PC-9 (cell line): Measurements from ENCODE around the gene CACNA1A. TPM values are rescaled to one million over a fixed set of nuclear protein-coding genes. Genes with fewer than 3 reads are reported as not detected.
A peak's percentile ranks its signal among the peaks of the same experiment; 100 is the strongest.

Experiments used
- BruUV-seq: library from RNA; stranded (reverse); fragments of 400-500 nt; replicated peaks from 2 replicates; lab custom pipeline; 2021; lab: Mats Ljungman, UMichigan
- CTCF ChIA-PET: fragments of 300-600 bp; sonication (Branson Sonifier 250); formaldehyde crosslinking; loops from one replicate; lab custom pipeline; 2022; ENCODE audit warnings: antibody characterized with exemption; lab: Charles Lee
- POLR2A ChIA-PET: fragments of 300-600 bp; sonication (Branson Sonifier 250); formaldehyde crosslinking; loops from one replicate; lab custom pipeline; 2022; ENCODE audit warnings: antibody characterized with exemption; ENCODE audit not compliant: unreplicated experiment; lab: Charles Lee
- DNase-seq, 2 experiments: peaks; one replicate each; pipeline versions ENCODE4 v3.0.0 to v3.0.0-alpha.2; 2015 to 2022; ENCODE audit warnings: mixed read lengths in 1 of 2
- H2AFZ ChIP-seq: fragments of 200-600 bp; sonication (generic); 2 replicates; pipeline ENCODE4 v1.8.1; 2017; ENCODE audit warnings: antibody characterized with exemption
- H3F3A ChIP-seq: fragments of 200-600 bp; sonication (generic); 2 replicates; pipeline ENCODE4 v1.8.1; 2017; ENCODE audit warnings: antibody characterized with exemption, mild to moderate bottlenecking, low read depth; ENCODE audit not compliant: insufficient read depth
- H3K27ac ChIP-seq: fragments of 200-600 bp; sonication (generic); 2 replicates; pipeline ENCODE4 v1.6.1; 2016; ENCODE audit warnings: mixed run types
- H3K27me3 ChIP-seq: fragments of 200-600 bp; sonication (generic); 2 replicates; pipeline ENCODE4 v1.6.1; 2016; ENCODE audit warnings: low read depth, mixed run types; ENCODE audit not compliant: insufficient read depth
- H3K36me3 ChIP-seq: fragments of 200-600 bp; sonication (generic); 2 replicates; pipeline ENCODE4 v1.6.1; 2016; ENCODE audit warnings: low read depth, mixed run types
- H3K4me1 ChIP-seq: fragments of 200-600 bp; sonication (generic); replicated peaks from 2 replicates; pipeline ENCODE4 v1.6.1; 2016; ENCODE audit warnings: mixed run types; ENCODE audit not compliant: insufficient read depth
- H3K4me2 ChIP-seq: fragments of 200-600 bp; sonication (generic); 2 replicates; pipeline ENCODE4 v1.6.1; 2017; ENCODE audit warnings: mixed run types
- H3K4me3 ChIP-seq: fragments of 200-600 bp; sonication (generic); 2 replicates; pipeline ENCODE4 v1.6.1; 2016; ENCODE audit warnings: mixed run types
- H3K79me2 ChIP-seq: fragments of 200-600 bp; sonication (generic); 2 replicates; pipeline ENCODE4 v1.6.1; 2017; ENCODE audit warnings: low read depth, mixed run types
- H3K9me2 ChIP-seq: fragments of 200-600 bp; sonication (generic); 2 replicates; pipeline ENCODE4 v1.8.1; 2017; ENCODE audit warnings: mild to moderate bottlenecking; ENCODE audit not compliant: insufficient read depth
- H3K9me3 ChIP-seq: fragments of 200-600 bp; sonication (generic); 2 replicates; pipeline ENCODE4 v1.8.1; 2016; ENCODE audit warnings: low read depth; ENCODE audit not compliant: insufficient read depth
- H4K20me1 ChIP-seq: fragments of 200-600 bp; sonication (generic); 2 replicates; pipeline ENCODE4 v1.8.1; 2017; ENCODE audit not compliant: insufficient read depth
- CTCF ChIP-seq: fragments of 200-600 bp; sonication (generic); conservative IDR thresholded peaks from 2 replicates; pipeline ENCODE4 v1.6.1; 2017; ENCODE audit warnings: mixed run types, antibody characterized with exemption, mild to moderate bottlenecking, moderate library complexity
- EZH2 ChIP-seq: fragments of 200-600 bp; sonication (generic); IDR thresholded peaks from 2 replicates; pipeline ENCODE4 v1.8.0; 2017; ENCODE audit warnings: antibody characterized with exemption, low read depth
- intact Hi-C: fragments of 100-400 bp; cut with micrococcal nuclease; formaldehyde crosslinking; loops from one replicate; pipeline ENCODE4 v1.10.0; 2022; ENCODE audit not compliant: unreplicated experiment
- total RNA-seq: library from RNA; stranded (reverse); gene quantifications from 2 replicates; pipeline ENCODE4 v1.2.3, GENCODE V29; 2021

The CACNA1A gene
- total RNA-seq, 1 experiment from 2014 or later: 0.35 TPM

- no peaks in the 10 kb centered on the region for H3F3A ChIP-seq
- peak in 1 of 2 experiments; percentile 10 for DNase-seq
- no peak overlapping the region for H3K4me3 ChIP-seq
- TF ChIP-seq CTCF (no peak), EZH2 (0 out of 2 replicates have a peak, but pooled peaks have one; percentile 40)
- no peak overlapping the region for H2AFZ ChIP-seq
- no peak overlapping the region for H3K4me2 ChIP-seq
- no TSS peak for BruUV-seq
- no peaks in the 10 kb centered on the region for H3K4me1 ChIP-seq
- ChIA-PET CTCF (no interaction called here), POLR2A (no interaction called here)
- H3K27ac ChIP-seq: no peak overlapping the region
- H4K20me1 ChIP-seq: no peaks in the 10 kb centered on the region
- H3K9me2 ChIP-seq: no peaks in the 10 kb centered on the region
- intact Hi-C loops: no loop called here
- peaks cover 98% of the 10 kb centered on the region for H3K27me3 ChIP-seq
- no peaks in the 10 kb centered on the region for H3K79me2 ChIP-seq
- no peaks in the 10 kb centered on the region; the same call in 1 of the 2 replicates for H3K9me3 ChIP-seq
- no peaks in the 10 kb centered on the region for H3K36me3 ChIP-seq
These were observed 176.0 kb downstream of the CACNA1A start for GRCh38 chr19:13330285-13330684.

- Histone ChIP-seq H3K27me3 (peaks cover 98% of the 10 kb centered on the region), H3K9me2 (no peaks in the 10 kb centered on the region), H3K79me2 (no peaks in the 10 kb centered on the region), H3K4me3 (no peak overlapping the region), H3K27ac (no peak overlapping the region), H4K20me1 (no peaks in the 10 kb centered on the region), H3F3A (no peaks in the 10 kb centered on the region), H3K4me1 (no peaks in the 10 kb centered on the region), H3K36me3 (no peaks in the 10 kb centered on the region), H3K4me2 (no peak overlapping the region), H2AFZ (no peak overlapping the region), H3K9me3 (no peaks in the 10 kb centered on the region; the same call in 1 of the 2 replicates)
- CTCF ChIA-PET: no interaction called here
- TF ChIP-seq CTCF (no peak), EZH2 (no peak)
- DNase-seq: peak in 1 of 2 experiments; percentile 43
- POLR2A ChIA-PET: interaction anchor here (0.8 kb wide), 1 partner anchor 295 kb away, joined by 29 read pairs; no protein-coding TSS in a partner anchor
- no TSS peak for BruUV-seq
- intact Hi-C loops: no loop called here
These were observed 176.5 kb downstream of the CACNA1A start for GRCh38 chr19:13329766-13330165.

GRCh38 chr19:13328241-13328640, 178.0 kb downstream of the CACNA1A start:
- H3K9me3 ChIP-seq: no peaks in the 10 kb centered on the region
- H2AFZ ChIP-seq: no peak overlapping the region
- no peak for DNase-seq
- no peak overlapping the region for H3K27ac ChIP-seq
- H3K79me2 ChIP-seq: no peaks in the 10 kb centered on the region
- POLR2A ChIA-PET: no interaction called here
- H3K4me2 ChIP-seq: no peak overlapping the region
- H3K27me3 ChIP-seq: peaks cover 97% of the 10 kb centered on the region
- no peak for TF ChIP-seq CTCF
- TF ChIP-seq EZH2: no peak
- no peaks in the 10 kb centered on the region for H4K20me1 ChIP-seq
- H3K36me3 ChIP-seq: no peaks in the 10 kb centered on the region
- intact Hi-C loops: no loop called here
- no peaks in the 10 kb centered on the region for H3F3A ChIP-seq
- CTCF ChIA-PET: no interaction called here
- BruUV-seq: no TSS peak
- H3K4me1 ChIP-seq: no peaks in the 10 kb centered on the region
- H3K9me2 ChIP-seq: no peaks in the 10 kb centered on the region
- H3K4me3 ChIP-seq: no peak overlapping the region
